Fibroblast of lung (primary cell): ENCODE measurements around the gene RASEF. TPM values are rescaled to one million over a fixed set of nuclear protein-coding genes. Genes with fewer than 3 reads are reported as not detected.
A peak's percentile ranks its signal among the peaks of the same experiment; 100 is the strongest.

Experiments used
- DNase-seq, 2 donors: peaks; one replicate each; pipeline versions ENCODE4 v3.0.0 to v3.0.0-alpha.2; 2010; ENCODE audit warnings: low read depth in 2 of 2
- H2AFZ ChIP-seq: 2 replicates; pipeline ENCODE4 v1.5.1; 2012; ENCODE audit warnings: low read length, control low read depth, inconsistent platforms
- H3K27ac ChIP-seq: 2 replicates; pipeline ENCODE4 v1.5.1; 2011; ENCODE audit warnings: low read length, control low read depth; ENCODE audit not compliant: insufficient read depth
- H3K27me3 ChIP-seq: 2 replicates; pipeline ENCODE4 v1.5.1; 2011; ENCODE audit warnings: mild to moderate bottlenecking, low read length; ENCODE audit not compliant: control insufficient read depth, insufficient read depth
- H3K36me3 ChIP-seq: 2 replicates; pipeline ENCODE4 v1.5.1; 2011; ENCODE audit warnings: low read length; ENCODE audit not compliant: control insufficient read depth, insufficient read depth
- H3K4me1 ChIP-seq: 2 replicates; pipeline ENCODE4 v1.5.1; 2011; ENCODE audit warnings: low read length; ENCODE audit not compliant: control insufficient read depth, insufficient read depth; ENCODE audit errors: extremely low read depth
- H3K4me2 ChIP-seq: 2 replicates; pipeline ENCODE4 v1.5.1; 2011; ENCODE audit warnings: low read length, control low read depth; ENCODE audit not compliant: insufficient read depth; ENCODE audit errors: extremely low read depth
- H3K4me3 ChIP-seq, 4 experiments: fragments of 200-600 bp in 1 of 4; sonication (generic) in 1 of 4; replicated peaks in 1 of 4; 2 replicates each; pipeline ENCODE4 v1.5.1; 2011 to 2016; ENCODE audit warnings: low read length in 4 of 4, low read depth in 3 of 4, mild to moderate bottlenecking in 3 of 4, control low read depth in 2 of 4, inconsistent platforms in 1 of 4, mixed read lengths in 1 of 4; ENCODE audit not compliant: insufficient read depth in 1 of 4; ENCODE audit errors: control extremely low read depth in 1 of 4
- H3K79me2 ChIP-seq: 2 replicates; pipeline ENCODE4 v1.5.1; 2012; ENCODE audit warnings: mild to moderate bottlenecking, low read length, inconsistent platforms; ENCODE audit not compliant: control insufficient read depth, insufficient read depth
- H3K9ac ChIP-seq: 2 replicates; pipeline ENCODE4 v1.5.1; 2011; ENCODE audit warnings: mild to moderate bottlenecking, low read length, control low read depth; ENCODE audit not compliant: insufficient read depth
- H3K9me3 ChIP-seq: 2 replicates; pipeline ENCODE4 v1.5.1; 2012; ENCODE audit warnings: low read depth, low read length; ENCODE audit not compliant: control insufficient read depth, insufficient read depth
- H4K20me1 ChIP-seq: 2 replicates; pipeline ENCODE4 v1.5.1; 2011; ENCODE audit warnings: low read length; ENCODE audit not compliant: control insufficient read depth, insufficient read depth; ENCODE audit errors: extremely low read depth
- EZH2 ChIP-seq: IDR thresholded peaks from 2 replicates; pipeline ENCODE4 v1.5.1; 2012; ENCODE audit warnings: low read length, control low read depth, mild to moderate bottlenecking; ENCODE audit errors: missing control alignments
- polyA plus RNA-seq, 2 donors: library from polyadenylated mRNA; depleted of rRNA in 1 of 2; stranded (reverse) in 1 of 2; unstranded in 1 of 2; fragments of >200 nt; gene quantifications; 2 replicates each; pipeline ENCODE4 v1.2.1, GENCODE V29; 2011 to 2012; ENCODE audit warnings: missing spikeins in 1 of 2
- total RNA-seq: library from RNA; depleted of rRNA; stranded (reverse); fragments of >200 nt; gene quantifications from 2 replicates; pipeline ENCODE4 v1.2.1, GENCODE V29; 2014
- TF ChIP-seq, protein P1 (sequence below), 2 donors: IDR thresholded peaks in 1 of 2; conservative IDR thresholded peaks in 1 of 2; 1 replicate in 1 of 2; 2 replicates in 1 of 2; pipeline ENCODE4 v1.5.1; 2011 to 2012; ENCODE audit warnings: low read length in 2 of 2, control low read depth in 1 of 2, inconsistent platforms in 1 of 2, low read depth in 1 of 2, mild to moderate bottlenecking in 1 of 2

RASEF gene
- total and polyA plus RNA-seq, 2 donors (not counting 1 experiment from before 2014, with no cell fraction given): 0.28 to 1.2 TPM

DNA sequence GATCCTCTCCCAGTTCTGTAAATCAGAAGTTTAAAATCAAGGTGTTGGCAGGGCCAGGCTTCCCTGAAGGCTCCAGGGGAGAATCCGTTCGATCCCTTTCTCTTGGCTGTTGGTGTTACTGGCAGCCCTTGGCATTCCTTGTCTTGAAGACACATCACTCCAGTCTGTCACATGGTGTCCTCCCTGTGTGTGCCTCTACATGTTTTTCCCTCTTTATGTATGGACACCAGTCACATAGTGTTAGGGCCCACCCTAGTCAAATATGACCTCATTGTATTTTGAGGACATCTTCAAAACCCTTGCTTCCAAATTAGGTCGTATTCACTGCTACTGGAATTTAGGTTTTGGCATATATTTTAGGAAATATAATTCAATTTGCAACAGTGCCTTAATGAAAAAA, 94.6 kb downstream of the RASEF start:
- H3K36me3 ChIP-seq: no peaks in the 10 kb centered on the region
- H2AFZ ChIP-seq: no peak overlapping the region
- no peaks in the 10 kb centered on the region for H3K9me3 ChIP-seq
- no peaks in the 10 kb centered on the region for H3K27me3 ChIP-seq
- no peak for DNase-seq
- no peak overlapping the region for H3K9ac ChIP-seq
- no peaks in the 10 kb centered on the region for H4K20me1 ChIP-seq
- no peak overlapping the region for H3K27ac ChIP-seq
- no peaks in the 10 kb centered on the region for H3K79me2 ChIP-seq
- H3K4me3 ChIP-seq: no peak overlapping the region
- no peaks in the 10 kb centered on the region for H3K4me1 ChIP-seq
- TF ChIP-seq, protein P1, sequence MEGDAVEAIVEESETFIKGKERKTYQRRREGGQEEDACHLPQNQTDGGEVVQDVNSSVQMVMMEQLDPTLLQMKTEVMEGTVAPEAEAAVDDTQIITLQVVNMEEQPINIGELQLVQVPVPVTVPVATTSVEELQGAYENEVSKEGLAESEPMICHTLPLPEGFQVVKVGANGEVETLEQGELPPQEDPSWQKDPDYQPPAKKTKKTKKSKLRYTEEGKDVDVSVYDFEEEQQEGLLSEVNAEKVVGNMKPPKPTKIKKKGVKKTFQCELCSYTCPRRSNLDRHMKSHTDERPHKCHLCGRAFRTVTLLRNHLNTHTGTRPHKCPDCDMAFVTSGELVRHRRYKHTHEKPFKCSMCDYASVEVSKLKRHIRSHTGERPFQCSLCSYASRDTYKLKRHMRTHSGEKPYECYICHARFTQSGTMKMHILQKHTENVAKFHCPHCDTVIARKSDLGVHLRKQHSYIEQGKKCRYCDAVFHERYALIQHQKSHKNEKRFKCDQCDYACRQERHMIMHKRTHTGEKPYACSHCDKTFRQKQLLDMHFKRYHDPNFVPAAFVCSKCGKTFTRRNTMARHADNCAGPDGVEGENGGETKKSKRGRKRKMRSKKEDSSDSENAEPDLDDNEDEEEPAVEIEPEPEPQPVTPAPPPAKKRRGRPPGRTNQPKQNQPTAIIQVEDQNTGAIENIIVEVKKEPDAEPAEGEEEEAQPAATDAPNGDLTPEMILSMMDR (conservative IDR thresholded peaks at IDR 0.05 in 1 of 2, IDR thresholded peaks at IDR 0.05 in 1 of 2; ENCODE audit: low read depth in 1 of 2, low read length in 2 of 2): no peak
- TF ChIP-seq EZH2: no peak
- no peak overlapping the region for H3K4me2 ChIP-seq

DNA sequence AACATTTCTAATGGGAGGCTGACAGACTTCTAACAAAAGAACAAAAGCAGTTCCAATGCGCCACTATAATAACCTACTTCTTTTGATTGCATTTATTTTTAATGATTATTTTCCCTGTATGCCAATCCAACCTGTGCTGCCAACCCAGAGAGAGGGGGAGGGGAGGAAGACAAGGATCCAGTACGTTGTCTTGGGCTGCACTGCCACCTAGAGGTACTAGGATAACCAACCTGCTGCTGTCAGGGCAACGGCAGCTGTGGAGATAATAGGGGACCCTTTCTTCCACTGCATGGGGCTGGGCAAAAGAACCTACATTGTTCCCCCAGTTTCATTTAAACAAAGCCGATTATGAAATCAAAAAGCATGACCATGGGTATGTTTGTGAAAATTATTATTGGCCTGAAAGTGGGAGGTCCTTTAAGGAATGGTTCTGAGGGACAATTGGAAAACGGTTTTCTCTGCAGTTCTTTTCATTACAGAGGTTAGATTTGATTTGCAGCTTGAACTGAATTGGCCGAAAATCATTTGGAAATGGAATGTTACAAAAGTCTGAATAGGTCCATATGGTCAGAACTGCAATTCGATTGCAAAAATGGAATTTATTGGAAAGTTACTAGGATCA, 101.3 kb downstream of the RASEF start:
- peak; percentile 60 to 79 for DNase-seq

DNA sequence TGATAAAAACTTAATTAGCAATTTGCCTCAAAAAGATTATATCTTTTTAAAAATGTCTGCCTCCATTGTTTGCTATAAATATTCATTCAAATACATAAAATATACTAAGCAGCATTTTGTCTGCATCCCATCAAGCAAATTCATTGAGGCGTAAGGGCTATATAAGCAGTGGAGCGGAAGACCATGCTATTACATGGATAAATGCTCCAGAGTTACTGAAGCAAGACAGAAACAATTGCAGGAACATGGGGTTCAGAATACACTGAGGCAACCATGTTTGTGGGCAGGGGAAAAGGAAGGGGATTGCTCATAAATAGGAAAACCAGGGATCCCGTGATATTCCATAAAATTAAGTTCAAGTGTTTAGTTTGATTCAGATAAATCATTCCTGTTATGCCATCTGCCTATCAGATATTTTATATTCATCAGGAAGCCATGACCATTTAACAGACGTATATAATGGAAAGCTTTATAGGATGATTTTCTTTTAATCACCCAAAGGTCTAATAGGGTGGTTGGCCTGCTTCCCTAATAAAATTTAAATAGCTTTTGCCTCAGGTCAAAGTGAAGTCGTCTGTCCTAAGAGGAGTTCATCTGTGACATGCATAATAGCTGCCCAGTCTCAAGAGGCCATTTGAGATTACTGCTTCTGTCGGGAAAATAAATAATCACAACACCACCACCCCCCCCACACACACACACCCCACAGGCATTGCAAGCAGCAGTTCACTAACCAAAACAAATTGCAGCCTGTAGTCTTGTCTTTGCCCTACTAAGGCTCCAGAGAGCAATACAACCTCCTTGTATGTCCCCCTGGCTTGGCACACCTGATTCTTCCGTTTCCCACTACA, 105.2 kb downstream of the RASEF start:
- Histone ChIP-seq H3K27me3 (no peaks in the 10 kb centered on the region), H3K9ac (no peak overlapping the region), H3K4me2 (no peak overlapping the region), H3K27ac (no peak overlapping the region), H3K9me3 (no peaks in the 10 kb centered on the region), H3K4me3 (no peak overlapping the region), H4K20me1 (no peaks in the 10 kb centered on the region), H2AFZ (no peak overlapping the region), H3K79me2 (no peaks in the 10 kb centered on the region), H3K36me3 (no peaks in the 10 kb centered on the region), H3K4me1 (no peaks in the 10 kb centered on the region)
- DNase-seq: peak in 1 of 2 donors; percentile 20
- TF ChIP-seq, protein P1 (conservative IDR thresholded peaks at IDR 0.05 in 1 of 2, IDR thresholded peaks at IDR 0.05 in 1 of 2; ENCODE audit: low read depth in 1 of 2, low read length in 2 of 2): no peak
- TF ChIP-seq EZH2: no peak

More for the DNA sequence above, 101.3 kb downstream of the RASEF start:
- Histone ChIP-seq H3K27me3 (no peaks in the 10 kb centered on the region), H3K4me1 (no peaks in the 10 kb centered on the region), H3K4me2 (no peak overlapping the region), H3K27ac (no peak overlapping the region), H3K9ac (no peak overlapping the region), H2AFZ (no peak overlapping the region), H3K4me3 (no peak overlapping the region), H3K9me3 (no peaks in the 10 kb centered on the region), H3K79me2 (no peaks in the 10 kb centered on the region), H3K36me3 (no peaks in the 10 kb centered on the region), H4K20me1 (no peaks in the 10 kb centered on the region)
- TF ChIP-seq, protein P1 (conservative IDR thresholded peaks at IDR 0.05 in 1 of 2, IDR thresholded peaks at IDR 0.05 in 1 of 2; ENCODE audit: low read depth in 1 of 2, low read length in 2 of 2): peak; percentile 87 to 88
- TF ChIP-seq EZH2: no peak
